Measurements from ENCODE around the gene NT5DC1.

The NT5DC1 gene

GRCh38 chr6:116223355-116223754, 122.7 kb downstream of the NT5DC1 start:
- H3K36me3 ChIP-seq (ENCODE audit: control insufficient read depth in 5 of 5, insufficient read depth in 5 of 5, low read length in 5 of 5), result peaks cover 4 to 14% (median 11%) of the 10 kb centered on the region in 5 donors
- no peak overlapping the region for H3K4me3 ChIP-seq (ENCODE audit: low read depth in 1 of 5, low read length in 5 of 5)
- H3K27me3 ChIP-seq (ENCODE audit: control insufficient read depth in 5 of 5, insufficient read depth in 4 of 5, low read length in 5 of 5), result no peaks in the 10 kb centered on the region
- H3K9ac ChIP-seq (ENCODE audit: low read length in 5 of 5), result no peak overlapping the region
- no peaks in the 10 kb centered on the region for H3K4me1 ChIP-seq (ENCODE audit: control insufficient read depth in 5 of 5, insufficient read depth in 5 of 5, low read length in 5 of 5)
- H3K27ac ChIP-seq (ENCODE audit: low read depth, low read length), result no peak overlapping the region
- H3K9me3 ChIP-seq (ENCODE audit: control insufficient read depth in 5 of 5, low read length in 5 of 5), result no peaks in the 10 kb centered on the region

DNA sequence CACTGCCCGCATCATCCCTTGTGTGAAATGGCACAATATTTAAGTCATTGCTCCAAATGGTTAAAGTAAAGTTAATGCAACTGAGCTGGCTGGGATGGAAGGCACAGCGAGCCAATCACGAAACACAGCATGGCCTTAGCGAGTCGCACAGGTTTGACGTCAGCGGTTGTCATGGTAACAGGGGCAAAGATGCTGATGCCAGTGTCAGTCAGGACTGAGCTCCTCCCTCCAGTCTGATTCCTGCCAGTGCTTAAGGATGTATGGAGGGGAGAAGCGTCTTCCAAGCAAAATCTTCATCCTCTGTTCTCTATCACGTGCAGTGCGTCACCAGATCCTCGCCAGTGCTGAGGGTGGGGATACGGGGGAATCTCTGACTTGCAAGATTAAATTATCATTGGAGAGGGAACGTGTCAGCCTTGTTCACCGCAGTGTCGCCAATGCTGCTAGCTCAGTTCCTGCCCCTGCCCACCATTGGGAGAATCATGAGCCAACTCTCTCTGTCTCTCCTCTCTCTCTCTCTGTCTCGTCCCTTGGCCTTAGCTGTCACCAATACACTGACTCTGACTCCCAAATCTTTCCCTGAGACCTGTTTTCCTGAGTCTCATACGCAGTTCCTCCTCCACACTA, 128.7 kb downstream of the NT5DC1 start:
- Histone ChIP-seq H3K4me3 (ENCODE audit: low read depth in 1 of 5, low read length in 5 of 5) (peak overlapping the region in 3 of 5 donors; percentile 15 to 57 (median 22)), H3K9me3 (ENCODE audit: control insufficient read depth in 5 of 5, low read length in 5 of 5) (no peaks in the 10 kb centered on the region), H3K9ac (ENCODE audit: low read length in 5 of 5) (no peak overlapping the region), H3K36me3 (ENCODE audit: control insufficient read depth in 5 of 5, insufficient read depth in 5 of 5, low read length in 5 of 5) (peaks cover 0 to 5% (median 0%) of the 10 kb centered on the region in 5 donors), H3K4me1 (ENCODE audit: control insufficient read depth in 5 of 5, insufficient read depth in 5 of 5, low read length in 5 of 5) (no peaks in the 10 kb centered on the region), H3K27me3 (ENCODE audit: control insufficient read depth in 5 of 5, insufficient read depth in 4 of 5, low read length in 5 of 5) (no peaks in the 10 kb centered on the region), H3K27ac (ENCODE audit: low read depth, low read length) (no peak overlapping the region)

DNA sequence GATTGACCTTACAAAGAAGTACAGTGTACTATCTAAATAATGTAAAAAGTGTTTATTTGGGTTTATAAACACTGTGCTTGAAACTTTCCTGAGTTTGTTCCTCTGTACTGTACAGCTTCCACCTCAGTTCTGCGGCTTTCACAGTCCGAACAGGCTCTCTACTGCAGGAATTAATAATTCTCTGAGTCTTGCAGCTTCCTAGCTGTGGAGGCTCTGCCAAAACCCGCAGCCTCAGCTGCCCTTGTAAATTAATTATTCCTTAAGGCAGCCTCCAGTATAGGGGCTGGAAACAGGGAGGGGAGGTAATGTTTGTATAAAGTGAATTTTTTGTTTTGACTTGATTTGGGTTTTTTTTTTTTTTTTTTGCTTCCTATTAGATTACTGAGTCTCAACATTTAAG, 134.0 kb downstream of the NT5DC1 start:
- Histone ChIP-seq H3K9me3 (ENCODE audit: control insufficient read depth in 5 of 5, low read length in 5 of 5) (no peaks in the 10 kb centered on the region), H3K27me3 (ENCODE audit: control insufficient read depth in 5 of 5, insufficient read depth in 4 of 5, low read length in 5 of 5) (no peaks in the 10 kb centered on the region), H3K9ac (ENCODE audit: low read length in 5 of 5) (no peak overlapping the region), H3K4me3 (ENCODE audit: low read depth in 1 of 5, low read length in 5 of 5) (no peak overlapping the region), H3K27ac (ENCODE audit: low read depth, low read length) (no peak overlapping the region), H3K36me3 (ENCODE audit: control insufficient read depth in 5 of 5, insufficient read depth in 5 of 5, low read length in 5 of 5) (peaks cover 3 to 22% (median 13%) of the 10 kb centered on the region in 5 donors), H3K4me1 (ENCODE audit: control insufficient read depth in 5 of 5, insufficient read depth in 5 of 5, low read length in 5 of 5) (no peaks in the 10 kb centered on the region)

GRCh38 chr6:116238083-116238482, 137.4 kb downstream of the NT5DC1 start:
- Histone ChIP-seq H3K9me3 (ENCODE audit: control insufficient read depth in 5 of 5, low read length in 5 of 5) (no peaks in the 10 kb centered on the region), H3K4me1 (ENCODE audit: control insufficient read depth in 5 of 5, insufficient read depth in 5 of 5, low read length in 5 of 5) (no peaks in the 10 kb centered on the region), H3K36me3 (ENCODE audit: control insufficient read depth in 5 of 5, insufficient read depth in 5 of 5, low read length in 5 of 5) (peaks cover 3 to 22% (median 13%) of the 10 kb centered on the region in 5 donors), H3K4me3 (ENCODE audit: low read depth in 1 of 5, low read length in 5 of 5) (no peak overlapping the region), H3K27me3 (ENCODE audit: control insufficient read depth in 5 of 5, insufficient read depth in 4 of 5, low read length in 5 of 5) (no peaks in the 10 kb centered on the region), H3K9ac (ENCODE audit: low read length in 5 of 5) (no peak overlapping the region), H3K27ac (ENCODE audit: low read depth, low read length) (no peak overlapping the region)

GRCh38 chr6:116239256-116239655, 138.6 kb downstream of the NT5DC1 start:
- H3K36me3 ChIP-seq (ENCODE audit: control insufficient read depth in 5 of 5, insufficient read depth in 5 of 5, low read length in 5 of 5), result peaks cover 5 to 25% (median 13%) of the 10 kb centered on the region in 5 donors

GRCh38 chr6:116239856-116240255, 139.2 kb downstream of the NT5DC1 start:
- no peaks in the 10 kb centered on the region for H3K4me1 ChIP-seq (ENCODE audit: control insufficient read depth in 5 of 5, insufficient read depth in 5 of 5, low read length in 5 of 5)
- peaks cover 5 to 26% (median 15%) of the 10 kb centered on the region in 5 donors for H3K36me3 ChIP-seq (ENCODE audit: control insufficient read depth in 5 of 5, insufficient read depth in 5 of 5, low read length in 5 of 5)
- H3K27ac ChIP-seq (ENCODE audit: low read depth, low read length), result no peak overlapping the region
- H3K9me3 ChIP-seq (ENCODE audit: control insufficient read depth in 5 of 5, low read length in 5 of 5), result no peaks in the 10 kb centered on the region
- no peaks in the 10 kb centered on the region for H3K27me3 ChIP-seq (ENCODE audit: control insufficient read depth in 5 of 5, insufficient read depth in 4 of 5, low read length in 5 of 5)
- H3K4me3 ChIP-seq (ENCODE audit: low read depth in 1 of 5, low read length in 5 of 5), result no peak overlapping the region
- no peak overlapping the region for H3K9ac ChIP-seq (ENCODE audit: low read length in 5 of 5)

More at GRCh38 chr6:116239256-116239655, 138.6 kb downstream of the NT5DC1 start:
- Histone ChIP-seq H3K9me3 (ENCODE audit: control insufficient read depth in 5 of 5, low read length in 5 of 5) (no peaks in the 10 kb centered on the region), H3K27me3 (ENCODE audit: control insufficient read depth in 5 of 5, insufficient read depth in 4 of 5, low read length in 5 of 5) (no peaks in the 10 kb centered on the region), H3K9ac (ENCODE audit: low read length in 5 of 5) (no peak overlapping the region), H3K4me1 (ENCODE audit: control insufficient read depth in 5 of 5, insufficient read depth in 5 of 5, low read length in 5 of 5) (no peaks in the 10 kb centered on the region), H3K27ac (ENCODE audit: low read depth, low read length) (no peak overlapping the region), H3K4me3 (ENCODE audit: low read depth in 1 of 5, low read length in 5 of 5) (no peak overlapping the region)

- no peak overlapping the region for H3K9ac ChIP-seq (ENCODE audit: low read length in 5 of 5)
- H3K4me3 ChIP-seq (ENCODE audit: low read depth in 1 of 5, low read length in 5 of 5), result no peak overlapping the region
- peaks cover 3 to 9% (median 6%) of the 10 kb centered on the region in 5 donors for H3K36me3 ChIP-seq (ENCODE audit: control insufficient read depth in 5 of 5, insufficient read depth in 5 of 5, low read length in 5 of 5)
- H3K27me3 ChIP-seq (ENCODE audit: control insufficient read depth in 5 of 5, insufficient read depth in 4 of 5, low read length in 5 of 5), result no peaks in the 10 kb centered on the region
- H3K27ac ChIP-seq (ENCODE audit: low read depth, low read length), result no peak overlapping the region
- no peaks in the 10 kb centered on the region for H3K4me1 ChIP-seq (ENCODE audit: control insufficient read depth in 5 of 5, insufficient read depth in 5 of 5, low read length in 5 of 5)
- no peaks in the 10 kb centered on the region for H3K9me3 ChIP-seq (ENCODE audit: control insufficient read depth in 5 of 5, low read length in 5 of 5)
Measured at GRCh38 chr6:116244284-116244683, 143.6 kb downstream of the NT5DC1 start.

GRCh38 chr6:116246089-116246488, 145.4 kb downstream of the NT5DC1 start:
- Histone ChIP-seq H3K36me3 (ENCODE audit: control insufficient read depth in 5 of 5, insufficient read depth in 5 of 5, low read length in 5 of 5) (peaks cover 3 to 6% (median 5%) of the 10 kb centered on the region in 5 donors), H3K27me3 (ENCODE audit: control insufficient read depth in 5 of 5, insufficient read depth in 4 of 5, low read length in 5 of 5) (no peaks in the 10 kb centered on the region), H3K9me3 (ENCODE audit: control insufficient read depth in 5 of 5, low read length in 5 of 5) (no peaks in the 10 kb centered on the region), H3K4me1 (ENCODE audit: control insufficient read depth in 5 of 5, insufficient read depth in 5 of 5, low read length in 5 of 5) (peaks cover 3 to 7% (median 6%) of the 10 kb centered on the region in 5 donors), H3K4me3 (ENCODE audit: low read depth in 1 of 5, low read length in 5 of 5) (no peak overlapping the region), H3K9ac (ENCODE audit: low read length in 5 of 5) (no peak overlapping the region), H3K27ac (ENCODE audit: low read depth, low read length) (no peak overlapping the region)

DNA sequence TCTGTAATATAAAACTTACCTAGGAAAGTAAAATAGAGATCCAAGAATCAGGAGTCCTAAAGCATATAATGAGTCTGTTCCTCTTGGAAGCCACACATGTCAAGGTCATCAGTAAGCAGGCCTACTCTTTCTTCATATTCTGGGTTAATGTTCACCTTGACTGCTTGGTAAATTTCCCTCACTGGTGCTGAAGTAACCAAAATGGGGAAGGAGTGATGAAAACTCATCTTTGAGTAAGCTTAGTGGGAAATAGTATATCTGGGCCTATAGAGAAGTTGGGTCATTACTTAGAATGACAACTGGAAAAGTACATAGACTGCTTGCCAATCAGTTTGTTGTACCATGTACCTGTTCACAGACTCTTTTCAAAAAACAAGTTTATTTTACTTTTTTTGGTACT, 146.6 kb downstream of the NT5DC1 start:
- Histone ChIP-seq H3K9ac (ENCODE audit: low read length in 5 of 5) (no peak overlapping the region), H3K9me3 (ENCODE audit: control insufficient read depth in 5 of 5, low read length in 5 of 5) (no peaks in the 10 kb centered on the region), H3K36me3 (ENCODE audit: control insufficient read depth in 5 of 5, insufficient read depth in 5 of 5, low read length in 5 of 5) (peaks cover 3 to 6% (median 5%) of the 10 kb centered on the region in 5 donors), H3K4me1 (ENCODE audit: control insufficient read depth in 5 of 5, insufficient read depth in 5 of 5, low read length in 5 of 5) (peaks cover 3 to 16% (median 16%) of the 10 kb centered on the region in 5 donors), H3K27ac (ENCODE audit: low read depth, low read length) (no peak overlapping the region), H3K4me3 (ENCODE audit: low read depth in 1 of 5, low read length in 5 of 5) (no peak overlapping the region), H3K27me3 (ENCODE audit: control insufficient read depth in 5 of 5, insufficient read depth in 4 of 5, low read length in 5 of 5) (no peaks in the 10 kb centered on the region)

DNA sequence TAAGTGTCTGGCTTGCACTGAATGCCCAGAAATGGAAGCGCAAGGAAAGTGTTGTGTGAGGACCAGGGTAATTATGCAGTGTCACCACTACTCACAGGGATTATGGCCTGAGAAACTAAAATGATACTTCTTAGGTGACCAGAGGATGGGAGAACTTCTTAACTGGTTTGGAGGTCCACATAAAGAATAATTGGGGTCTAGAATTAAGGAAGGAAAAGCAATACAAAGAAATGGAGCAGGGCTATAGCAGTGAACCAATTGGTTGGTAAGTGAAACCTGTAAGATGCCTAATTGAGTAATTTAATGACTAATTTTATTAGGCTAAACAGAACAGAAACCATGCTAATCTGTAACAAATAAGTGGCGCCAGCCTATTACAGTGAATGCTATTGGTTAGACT, 147.9 kb downstream of the NT5DC1 start:
- Histone ChIP-seq H3K9me3 (ENCODE audit: control insufficient read depth in 5 of 5, low read length in 5 of 5) (no peaks in the 10 kb centered on the region), H3K4me3 (ENCODE audit: low read depth in 1 of 5, low read length in 5 of 5) (no peak overlapping the region), H3K4me1 (ENCODE audit: control insufficient read depth in 5 of 5, insufficient read depth in 5 of 5, low read length in 5 of 5) (peaks cover 3 to 29% (median 28%) of the 10 kb centered on the region in 5 donors), H3K9ac (ENCODE audit: low read length in 5 of 5) (no peak overlapping the region), H3K36me3 (ENCODE audit: control insufficient read depth in 5 of 5, insufficient read depth in 5 of 5, low read length in 5 of 5) (peaks cover 3 to 5% (median 4%) of the 10 kb centered on the region in 5 donors), H3K27ac (ENCODE audit: low read depth, low read length) (no peak overlapping the region), H3K27me3 (ENCODE audit: control insufficient read depth in 5 of 5, insufficient read depth in 4 of 5, low read length in 5 of 5) (no peaks in the 10 kb centered on the region)
